Measurements from ENCODE around the gene ZNF212.

Gene ZNF212

GRCh38 chr7:149284850-149285585, 45.6 kb downstream of the ZNF212 start:
- TF ChIP-seq CTCF (IDR thresholded peaks at IDR 0.05; ENCODE audit: borderline replicate concordance, insufficient read depth, low read depth, low read length), result no peak
- H3K4me3 ChIP-seq (ENCODE audit: low read depth, low read length), result peak overlapping the region; percentile 58

DNA sequence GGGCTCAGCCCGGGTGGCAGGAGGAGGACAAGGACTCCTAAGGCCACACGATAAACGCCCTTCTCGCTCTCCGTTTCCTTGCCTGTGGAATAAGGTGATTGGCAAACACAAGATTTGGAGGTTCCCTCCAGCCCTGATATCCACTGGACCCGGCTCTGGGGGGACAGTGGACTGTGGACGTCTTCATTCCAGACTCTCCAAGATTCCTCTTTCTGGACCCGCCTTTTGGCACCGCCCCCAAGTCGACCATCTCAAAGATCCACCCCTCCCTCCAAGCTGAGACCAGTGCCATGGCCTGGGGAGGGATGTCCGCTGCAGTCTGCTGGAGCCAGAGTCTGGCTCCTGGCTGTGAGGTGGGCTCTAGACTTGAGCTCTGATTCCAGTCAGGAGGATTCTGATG, 46.2 kb downstream of the ZNF212 start:
- H3K4me3 ChIP-seq (ENCODE audit: low read depth, low read length), result peak overlapping the region; percentile 58
- TF ChIP-seq CTCF (IDR thresholded peaks at IDR 0.05; ENCODE audit: borderline replicate concordance, insufficient read depth, low read depth, low read length), result no peak

GRCh38 chr7:149286811-149287400, 47.5 kb downstream of the ZNF212 start:
- H3K4me3 ChIP-seq (ENCODE audit: low read depth, low read length), result no peak overlapping the region
- no peak for TF ChIP-seq CTCF (IDR thresholded peaks at IDR 0.05; ENCODE audit: borderline replicate concordance, insufficient read depth, low read depth, low read length)

GRCh38 chr7:149287622-149288021, 48.2 kb downstream of the ZNF212 start:
- TF ChIP-seq CTCF (IDR thresholded peaks at IDR 0.05; ENCODE audit: borderline replicate concordance, insufficient read depth, low read depth, low read length), result no peak
- no peak overlapping the region for H3K4me3 ChIP-seq (ENCODE audit: low read depth, low read length)

- no peak for TF ChIP-seq CTCF (IDR thresholded peaks at IDR 0.05; ENCODE audit: borderline replicate concordance, insufficient read depth, low read depth, low read length)
- no peak overlapping the region for H3K4me3 ChIP-seq (ENCODE audit: low read depth, low read length)
Measured at GRCh38 chr7:149289262-149289661, 49.8 kb downstream of the ZNF212 start.

DNA sequence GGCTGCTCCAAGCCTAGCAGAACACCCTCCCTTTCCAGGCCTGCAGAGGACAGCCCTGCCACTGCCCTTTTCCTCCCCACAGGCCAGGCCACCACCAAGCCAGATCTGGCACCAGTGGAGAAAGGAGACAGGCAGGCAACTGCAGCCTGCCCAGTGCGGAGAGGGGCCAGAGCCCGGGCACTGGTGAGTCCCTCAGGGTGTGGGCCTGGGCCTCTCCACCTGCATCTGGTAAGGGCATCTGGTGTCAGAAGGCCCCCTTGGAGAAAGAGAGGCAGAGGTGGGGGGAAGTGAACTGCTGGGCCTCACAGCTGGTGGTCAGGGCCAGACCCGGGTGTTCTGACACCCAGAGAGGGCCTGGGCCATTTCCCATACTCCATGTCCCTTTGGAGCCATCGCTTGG, 50.4 kb downstream of the ZNF212 start:
- TF ChIP-seq CTCF (IDR thresholded peaks at IDR 0.05; ENCODE audit: borderline replicate concordance, insufficient read depth, low read depth, low read length), result no peak
- H3K4me3 ChIP-seq (ENCODE audit: low read depth, low read length), result no peak overlapping the region
